IPS-15b (cell line): ENCODE measurements around the gene ERC2.

Source experiments
- H3K27me3 ChIP-seq: one replicate; pipeline ENCODE4 v1.6.1; 2013; ENCODE audit warnings: low read length; ENCODE audit not compliant: control insufficient read depth, insufficient read depth
- H3K36me3 ChIP-seq: one replicate; pipeline ENCODE4 v1.6.1; 2013; ENCODE audit warnings: low read length; ENCODE audit not compliant: control insufficient read depth, insufficient read depth
- H3K4me1 ChIP-seq: one replicate; pipeline ENCODE4 v1.6.1; 2013; ENCODE audit warnings: mild to moderate bottlenecking, low read length; ENCODE audit not compliant: control insufficient read depth, insufficient read depth
- H3K4me3 ChIP-seq: one replicate; pipeline ENCODE4 v1.5.1; 2013; ENCODE audit warnings: low read depth, low read length
- H3K9ac ChIP-seq: one replicate; pipeline ENCODE4 v1.6.1; 2013; ENCODE audit warnings: low read depth, mild to moderate bottlenecking, low read length
- H3K9me3 ChIP-seq: one replicate; pipeline ENCODE4 v1.6.1; 2013; ENCODE audit warnings: mild to moderate bottlenecking, low read length; ENCODE audit not compliant: control insufficient read depth, insufficient read depth

ERC2 gene

GRCh38 chr3:55634345-55634744, 833.9 kb downstream of the ERC2 start:
- Histone ChIP-seq H3K4me1 (peaks cover 3% of the 10 kb centered on the region), H3K27me3 (no peaks in the 10 kb centered on the region), H3K36me3 (no peaks in the 10 kb centered on the region), H3K4me3 (no peak overlapping the region), H3K9ac (no peak overlapping the region), H3K9me3 (no peaks in the 10 kb centered on the region)

GRCh38 chr3:55633333-55633732, 834.9 kb downstream of the ERC2 start:
- H3K9ac ChIP-seq, result no peak overlapping the region
- no peaks in the 10 kb centered on the region for H3K27me3 ChIP-seq
- no peak overlapping the region for H3K4me3 ChIP-seq
- H3K4me1 ChIP-seq, result no peaks in the 10 kb centered on the region
- no peaks in the 10 kb centered on the region for H3K9me3 ChIP-seq
- H3K36me3 ChIP-seq, result no peaks in the 10 kb centered on the region

DNA sequence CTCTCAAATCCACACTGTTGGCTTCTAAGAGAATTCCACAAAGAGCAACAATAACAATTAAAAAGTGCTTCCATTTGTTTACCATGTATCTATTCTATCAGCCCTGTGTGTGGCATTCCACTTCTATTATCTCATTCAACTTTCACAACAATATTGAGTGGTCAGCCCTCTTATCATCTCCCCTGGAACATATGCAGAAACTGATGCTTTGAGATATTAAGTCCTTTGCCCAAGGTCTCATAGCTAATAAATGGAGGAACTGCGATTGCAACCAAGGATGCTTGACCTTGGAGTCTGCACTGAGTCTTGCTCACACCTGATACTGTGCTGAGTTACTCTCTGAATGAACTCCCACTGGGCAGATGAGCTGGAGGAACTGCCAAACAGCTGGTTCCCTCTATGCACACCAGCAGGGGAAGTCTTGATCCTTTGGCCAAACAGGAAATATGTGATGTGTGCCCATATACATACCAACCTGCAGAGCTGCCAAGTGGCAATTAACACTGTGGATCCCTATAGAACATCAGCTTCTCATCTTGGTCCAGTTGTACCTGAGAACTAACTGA, 836.4 kb downstream of the ERC2 start:
- no peaks in the 10 kb centered on the region for H3K36me3 ChIP-seq
- H3K9ac ChIP-seq, result no peak overlapping the region
- H3K4me1 ChIP-seq, result no peaks in the 10 kb centered on the region
- no peaks in the 10 kb centered on the region for H3K9me3 ChIP-seq
- no peaks in the 10 kb centered on the region for H3K27me3 ChIP-seq
- H3K4me3 ChIP-seq, result no peak overlapping the region

- Histone ChIP-seq H3K36me3 (no peaks in the 10 kb centered on the region), H3K9ac (no peak overlapping the region), H3K4me1 (no peaks in the 10 kb centered on the region), H3K27me3 (no peaks in the 10 kb centered on the region), H3K9me3 (no peaks in the 10 kb centered on the region), H3K4me3 (no peak overlapping the region)
Observed at GRCh38 chr3:55630921-55631299, 837.4 kb downstream of the ERC2 start.

DNA sequence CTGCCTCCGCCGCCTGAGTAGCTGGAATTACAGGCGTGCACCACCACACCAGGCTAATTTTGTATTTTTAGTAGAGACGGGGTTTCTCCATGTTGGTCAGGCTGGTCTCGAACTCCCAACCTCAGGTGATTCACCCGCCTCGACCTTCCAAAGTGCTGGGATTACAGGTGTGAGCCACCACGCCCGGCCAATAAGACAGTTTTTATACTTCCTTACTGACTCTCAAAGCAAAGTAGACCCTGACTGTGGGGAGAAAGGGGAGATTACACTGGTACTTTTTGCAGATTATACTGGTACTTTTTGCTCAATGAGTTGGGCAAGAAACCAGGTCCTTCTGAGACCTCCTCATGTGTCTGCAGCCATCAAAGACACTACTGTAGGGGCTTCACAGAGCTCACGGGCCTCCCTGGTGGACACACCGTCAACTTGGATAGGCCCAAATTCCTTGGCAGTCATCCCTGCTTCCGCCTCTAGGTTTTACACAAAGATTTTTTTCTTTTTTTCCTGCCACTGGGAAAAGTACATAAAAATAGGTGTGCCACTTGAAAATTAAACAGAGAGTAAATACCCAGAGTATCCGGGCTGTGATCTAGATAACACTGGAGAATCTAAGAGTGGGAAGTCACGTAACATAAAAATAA, 837.9 kb downstream of the ERC2 start:
- no peaks in the 10 kb centered on the region for H3K36me3 ChIP-seq
- H3K4me1 ChIP-seq, result no peaks in the 10 kb centered on the region
- H3K4me3 ChIP-seq, result no peak overlapping the region
- H3K9me3 ChIP-seq, result no peaks in the 10 kb centered on the region
- no peaks in the 10 kb centered on the region for H3K27me3 ChIP-seq
- no peak overlapping the region for H3K9ac ChIP-seq

GRCh38 chr3:55629432-55629831, 838.8 kb downstream of the ERC2 start:
- no peaks in the 10 kb centered on the region for H3K36me3 ChIP-seq
- no peak overlapping the region for H3K9ac ChIP-seq
- no peaks in the 10 kb centered on the region for H3K4me1 ChIP-seq
- H3K4me3 ChIP-seq, result no peak overlapping the region
- no peaks in the 10 kb centered on the region for H3K9me3 ChIP-seq
- H3K27me3 ChIP-seq, result no peaks in the 10 kb centered on the region

DNA sequence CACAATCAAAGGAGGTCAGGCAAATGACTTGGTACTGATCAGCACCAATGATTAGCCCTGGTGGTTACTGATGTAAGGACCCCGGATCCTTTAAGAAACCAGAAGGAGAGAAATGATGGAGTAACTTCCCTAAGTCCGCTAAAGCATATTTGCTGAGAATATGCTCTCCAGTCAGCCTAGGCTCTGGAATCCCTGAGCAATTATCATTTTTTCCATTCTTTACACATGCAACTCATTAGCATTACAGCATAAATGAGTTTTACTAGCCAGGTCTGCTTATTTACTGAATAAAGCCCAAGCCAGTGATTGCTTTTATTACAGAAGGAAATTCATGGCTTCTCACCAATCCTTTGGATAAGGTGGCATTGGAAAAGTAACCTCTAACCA, 842.0 kb downstream of the ERC2 start:
- no peaks in the 10 kb centered on the region for H3K9me3 ChIP-seq
- no peak overlapping the region for H3K9ac ChIP-seq
- no peak overlapping the region for H3K4me3 ChIP-seq
- no peaks in the 10 kb centered on the region for H3K27me3 ChIP-seq
- H3K4me1 ChIP-seq, result no peaks in the 10 kb centered on the region
- H3K36me3 ChIP-seq, result no peaks in the 10 kb centered on the region

DNA sequence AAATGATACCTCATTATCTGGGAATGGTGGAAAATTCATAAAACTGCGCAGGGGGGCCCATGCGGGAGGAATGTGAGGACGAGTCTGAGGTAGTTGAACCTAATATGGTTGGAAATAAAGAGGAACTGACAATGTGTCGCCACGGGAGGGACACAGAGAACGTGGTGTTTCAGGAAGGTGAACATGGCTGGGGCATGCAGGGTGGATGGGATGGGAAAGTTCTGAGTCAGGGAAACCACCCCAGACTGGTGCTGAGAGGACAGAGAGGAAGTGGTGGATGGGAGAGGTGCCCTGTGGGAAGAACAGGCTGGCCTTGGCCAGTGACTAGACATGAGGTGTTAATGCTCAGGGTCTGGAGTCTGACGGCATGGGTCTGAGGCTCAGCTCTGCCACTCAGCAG, 844.0 kb downstream of the ERC2 start:
- Histone ChIP-seq H3K9ac (no peak overlapping the region), H3K36me3 (no peaks in the 10 kb centered on the region), H3K27me3 (no peaks in the 10 kb centered on the region), H3K4me1 (peaks cover 7% of the 10 kb centered on the region), H3K4me3 (no peak overlapping the region), H3K9me3 (no peaks in the 10 kb centered on the region)

GRCh38 chr3:55623786-55624185, 844.5 kb downstream of the ERC2 start:
- no peak overlapping the region for H3K9ac ChIP-seq
- H3K4me3 ChIP-seq, result no peak overlapping the region
- H3K36me3 ChIP-seq, result no peaks in the 10 kb centered on the region
- H3K9me3 ChIP-seq, result no peaks in the 10 kb centered on the region
- H3K4me1 ChIP-seq, result peaks cover 7% of the 10 kb centered on the region
- no peaks in the 10 kb centered on the region for H3K27me3 ChIP-seq

DNA sequence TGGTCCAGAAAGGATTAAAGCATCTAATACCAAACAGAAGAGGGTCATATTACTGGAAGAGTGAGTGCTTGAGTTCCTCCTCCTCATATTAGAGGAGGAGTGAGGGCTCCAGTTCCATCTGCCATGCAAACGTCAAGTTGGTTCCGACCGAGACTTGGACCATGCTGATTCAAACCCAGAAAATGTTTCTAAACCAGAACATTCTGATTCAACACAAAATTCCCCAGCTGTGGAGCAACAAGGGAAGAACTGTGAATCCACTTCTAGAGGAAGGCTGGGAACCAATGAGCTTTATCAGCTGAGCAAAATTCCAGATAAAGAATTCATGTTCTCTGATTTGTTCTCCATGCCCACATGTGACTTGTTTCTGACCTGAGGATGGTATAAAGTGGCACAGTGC, 845.5 kb downstream of the ERC2 start:
- H3K36me3 ChIP-seq, result no peaks in the 10 kb centered on the region
- no peaks in the 10 kb centered on the region for H3K9me3 ChIP-seq
- H3K4me3 ChIP-seq, result no peak overlapping the region
- H3K9ac ChIP-seq, result no peak overlapping the region
- H3K4me1 ChIP-seq, result peaks cover 7% of the 10 kb centered on the region
- H3K27me3 ChIP-seq, result no peaks in the 10 kb centered on the region

DNA sequence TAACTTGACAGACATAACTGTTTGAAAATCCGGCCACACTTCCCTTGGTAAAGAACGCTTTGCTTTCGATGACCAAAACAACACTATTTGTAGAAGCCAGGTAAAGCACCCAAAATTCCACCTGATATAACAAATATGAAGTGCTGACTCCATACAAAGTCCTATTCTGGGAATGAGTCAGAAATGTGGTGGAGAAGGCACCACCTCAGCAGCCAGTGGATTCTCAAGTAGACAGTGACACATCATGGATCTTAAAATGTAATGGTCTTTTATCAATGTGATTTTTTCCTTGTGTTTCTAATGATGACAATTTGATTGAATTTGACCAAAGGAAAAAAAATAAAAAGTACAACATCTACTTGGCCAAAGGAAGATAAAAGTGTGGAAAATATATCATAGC, 846.2 kb downstream of the ERC2 start:
- Histone ChIP-seq H3K36me3 (no peaks in the 10 kb centered on the region), H3K9ac (no peak overlapping the region), H3K4me1 (peaks cover 9% of the 10 kb centered on the region), H3K9me3 (no peaks in the 10 kb centered on the region), H3K27me3 (no peaks in the 10 kb centered on the region), H3K4me3 (no peak overlapping the region)

DNA sequence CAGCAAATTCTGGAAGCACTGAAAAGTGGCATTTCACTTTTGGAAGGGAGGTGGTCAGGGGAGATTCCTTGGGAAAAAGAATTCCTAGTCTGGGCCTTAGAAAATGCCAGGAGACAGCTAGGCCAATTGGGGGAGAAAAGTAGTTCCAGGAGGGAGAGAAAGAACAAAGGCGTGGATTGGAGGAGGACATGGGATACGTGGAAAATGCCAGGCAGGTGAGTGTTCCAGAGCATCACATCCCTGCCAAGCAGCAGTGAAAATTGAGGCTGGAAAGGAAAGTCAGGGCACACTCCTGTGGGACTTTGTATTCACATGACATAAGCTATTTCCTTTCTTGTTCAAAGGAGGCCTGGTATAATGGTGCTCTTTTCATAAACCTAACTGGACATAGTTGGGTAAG, 846.6 kb downstream of the ERC2 start:
- peaks cover 11% of the 10 kb centered on the region for H3K4me1 ChIP-seq
- no peak overlapping the region for H3K9ac ChIP-seq
- H3K9me3 ChIP-seq, result no peaks in the 10 kb centered on the region
- H3K36me3 ChIP-seq, result no peaks in the 10 kb centered on the region
- no peak overlapping the region for H3K4me3 ChIP-seq
- H3K27me3 ChIP-seq, result no peaks in the 10 kb centered on the region
